ENCODE measurements around the gene MACROD2.

The MACROD2 gene

GRCh38 chr20:14710951-14711350, 715.6 kb downstream of the MACROD2 start:
- DNase-seq (ENCODE audit: low read depth), result no peak

DNA sequence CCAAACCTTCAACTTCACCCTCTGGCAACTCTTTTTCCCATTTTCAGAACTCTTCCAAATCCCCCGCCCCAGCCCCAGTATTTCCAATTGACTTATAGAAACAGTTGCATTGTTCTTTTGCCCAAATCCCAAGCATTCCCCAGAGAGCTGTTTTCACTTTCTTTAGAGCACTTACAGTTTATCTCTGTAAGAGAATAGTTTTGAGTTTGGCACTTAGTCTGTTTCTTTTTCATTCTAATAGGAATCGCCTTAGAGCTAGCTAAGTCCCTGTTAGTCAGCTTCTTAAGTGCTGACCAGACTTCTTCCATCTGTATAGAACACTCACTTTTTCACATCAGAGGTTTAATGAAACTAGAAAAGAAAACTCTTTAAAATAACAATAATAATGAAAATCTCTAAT, 716.3 kb downstream of the MACROD2 start:
- no peak for DNase-seq (ENCODE audit: low read depth)

GRCh38 chr20:14712302-14712739, 717.0 kb downstream of the MACROD2 start:
- no peak for DNase-seq (ENCODE audit: low read depth)

- DNase-seq (ENCODE audit: low read depth), result no peak
These were observed 720.1 kb downstream of the MACROD2 start for GRCh38 chr20:14715400-14715799.

- DNase-seq (ENCODE audit: low read depth), result no peak
These were observed 721.1 kb downstream of the MACROD2 start for GRCh38 chr20:14716351-14716801.

- DNase-seq (ENCODE audit: low read depth), result no peak
These were observed 722.1 kb downstream of the MACROD2 start for GRCh38 chr20:14717134-14717999.

DNA sequence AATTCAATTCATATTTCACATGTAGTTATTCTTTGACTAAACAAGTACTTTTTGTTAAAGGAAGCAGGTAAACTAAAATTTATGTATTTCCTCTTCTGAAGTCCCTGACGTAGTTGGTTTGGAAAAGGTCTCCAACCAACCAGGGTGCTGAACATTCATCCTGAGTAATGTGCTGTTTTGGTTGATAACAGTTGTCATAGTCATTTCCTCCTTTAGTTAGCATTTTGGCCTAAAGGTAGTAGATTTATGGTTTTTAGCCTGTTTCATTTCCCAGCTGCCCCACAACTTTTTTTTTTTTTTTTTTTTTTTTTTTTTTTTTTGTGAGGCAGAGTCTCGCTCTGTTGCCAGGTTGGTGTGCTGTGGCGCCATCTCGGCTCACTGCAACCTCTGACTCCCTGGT, 724.9 kb downstream of the MACROD2 start:
- DNase-seq (ENCODE audit: low read depth), result no peak

DNA sequence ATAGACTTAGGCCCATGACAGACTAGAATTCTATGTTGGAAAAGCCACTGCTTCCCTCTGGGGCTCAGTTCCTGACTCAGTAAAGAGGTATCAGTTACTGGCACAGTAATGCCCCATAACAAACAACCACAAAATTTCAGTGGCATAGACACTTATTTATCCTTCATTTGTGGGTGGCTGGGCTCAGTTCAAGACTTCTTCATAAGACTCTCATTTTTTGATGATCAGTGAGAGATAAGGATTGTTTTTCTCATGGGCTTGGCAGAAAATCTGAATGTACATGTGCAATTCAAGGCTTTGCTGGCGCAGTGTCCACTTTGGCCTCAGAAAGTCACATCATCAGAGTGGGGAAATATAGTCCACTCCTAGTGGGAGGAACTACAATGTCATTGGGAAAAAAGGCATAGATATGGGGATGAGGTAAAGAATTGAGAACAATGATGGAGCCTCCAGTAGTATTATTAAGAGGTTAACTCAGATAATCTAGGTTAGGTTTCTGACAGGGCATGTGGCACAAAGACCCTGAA, 726.7 kb downstream of the MACROD2 start:
- no peak for DNase-seq (ENCODE audit: low read depth)

- no peak for DNase-seq (ENCODE audit: low read depth)
These were observed 728.3 kb downstream of the MACROD2 start for GRCh38 chr20:14723614-14724013.

GRCh38 chr20:14724036-14724435, 728.7 kb downstream of the MACROD2 start:
- DNase-seq (ENCODE audit: low read depth), result no peak

GRCh38 chr20:14724468-14724867, 729.2 kb downstream of the MACROD2 start:
- DNase-seq (ENCODE audit: low read depth), result no peak

- DNase-seq (ENCODE audit: low read depth), result no peak
These were observed 731.3 kb downstream of the MACROD2 start for GRCh38 chr20:14726591-14726990.

- DNase-seq (ENCODE audit: low read depth), result no peak
These were observed 732.3 kb downstream of the MACROD2 start for GRCh38 chr20:14727485-14728150.

- no peak for DNase-seq (ENCODE audit: low read depth)
These were observed 734.1 kb downstream of the MACROD2 start for GRCh38 chr20:14729390-14729789.

GRCh38 chr20:14732343-14732742, 737.0 kb downstream of the MACROD2 start:
- DNase-seq (ENCODE audit: low read depth), result no peak

- no peak for DNase-seq (ENCODE audit: low read depth)
These were observed 737.7 kb downstream of the MACROD2 start for GRCh38 chr20:14732996-14733395.

GRCh38 chr20:14740380-14740779, 745.1 kb downstream of the MACROD2 start:
- no peak for DNase-seq (ENCODE audit: low read depth)

DNA sequence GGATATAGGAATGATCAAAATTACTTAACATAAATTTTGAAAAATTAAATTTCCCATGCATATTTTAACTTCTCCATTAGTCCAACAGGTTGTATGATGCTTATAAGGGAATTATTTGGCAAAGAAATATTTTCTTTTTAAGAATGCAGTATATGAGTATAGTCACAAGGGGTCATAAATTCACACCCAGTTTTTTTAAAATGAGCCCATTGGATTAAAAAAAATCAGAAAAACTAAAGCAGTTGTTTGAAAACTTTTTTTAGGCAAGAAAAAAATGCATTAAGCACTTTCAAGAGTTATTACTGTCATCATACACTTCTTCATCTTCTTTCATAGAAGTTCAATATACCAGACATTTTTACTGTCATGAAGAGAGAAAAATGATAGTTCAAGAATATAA, 746.3 kb downstream of the MACROD2 start:
- DNase-seq (ENCODE audit: low read depth), result no peak

GRCh38 chr20:14744723-14745122, 749.4 kb downstream of the MACROD2 start:
- no peak for DNase-seq (ENCODE audit: low read depth)

GRCh38 chr20:14745830-14746229, 750.5 kb downstream of the MACROD2 start:
- no peak for DNase-seq (ENCODE audit: low read depth)

DNA sequence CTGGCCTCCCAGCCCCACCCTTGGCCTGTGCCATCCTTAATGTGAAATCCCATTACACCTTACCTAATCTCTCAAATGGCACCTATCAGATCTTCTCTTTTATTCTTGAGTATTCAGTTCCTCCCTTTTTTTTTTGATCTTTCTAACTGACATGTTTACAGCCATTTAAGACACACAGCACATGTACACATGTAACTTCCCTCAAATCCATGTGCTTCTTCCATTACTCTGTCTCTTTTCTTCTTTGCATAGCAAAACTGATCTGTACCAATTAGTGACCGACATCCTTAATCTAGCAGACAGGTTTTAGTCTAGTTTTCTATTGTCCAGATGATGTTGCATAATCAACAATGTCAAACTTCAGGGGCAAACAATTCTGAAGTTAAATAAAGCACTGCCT, 755.9 kb downstream of the MACROD2 start:
- DNase-seq (ENCODE audit: low read depth), result no peak

DNA sequence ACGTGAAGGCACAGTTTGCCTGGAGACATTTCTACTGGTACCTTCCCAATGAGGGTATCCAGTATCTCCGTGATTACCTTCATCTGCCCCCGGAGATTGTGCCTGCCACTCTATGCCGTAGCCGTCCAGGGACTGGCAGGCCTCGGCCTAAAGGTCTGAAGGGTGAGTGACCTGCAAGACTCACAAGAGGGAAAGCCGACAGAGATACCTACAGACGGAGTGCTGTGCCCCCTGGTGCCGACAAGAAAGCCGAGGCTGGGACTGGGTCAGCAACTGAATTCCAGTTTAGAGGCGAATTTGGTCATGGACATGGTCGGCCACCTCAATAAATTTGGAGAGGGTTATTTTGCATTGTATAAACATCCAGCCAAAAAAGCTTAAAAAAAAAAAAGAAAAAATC, 762.4 kb downstream of the MACROD2 start:
- DNase-seq (ENCODE audit: low read depth), result no peak

GRCh38 chr20:14758356-14758755, 763.0 kb downstream of the MACROD2 start:
- DNase-seq (ENCODE audit: low read depth), result no peak

All from stimulated activated CD8-positive, alpha-beta memory T cell treated with anti-CD3 and anti-CD28 coated beads, Interleukin-12 subunit alpha, Interleukin-12 subunit beta, amount 100 ng/mL, for 1 hour (primary cell).